Peyer's patch (tissue), 4 donors: ENCODE data around the gene PPM1M. TPM values are rescaled to one million over a fixed set of nuclear protein-coding genes. Genes with fewer than 3 reads are reported as not detected.

ENCODE experiments used
- DNase-seq, 3 donors: peaks; one replicate each; pipeline ENCODE4 v3.0.0-alpha.2; 2017 to 2019
- H3K27ac ChIP-seq, 4 donors: fragments of 200-600 bp; sonication (generic); one replicate each; pipeline ENCODE4 v1.5.1; 2016 to 2019
- H3K27me3 ChIP-seq, 2 donors: fragments of 200-600 bp; sonication (generic); one replicate each; pipeline ENCODE4 v1.5.1; 2019
- H3K36me3 ChIP-seq, 3 donors: fragments of 200-600 bp; sonication (generic); one replicate each; pipeline ENCODE4 v1.5.1; 2016 to 2019
- H3K4me1 ChIP-seq, 4 donors: fragments of 200-600 bp; sonication (generic); one replicate each; pipeline ENCODE4 v1.5.1; 2016 to 2019
- H3K4me3 ChIP-seq, 4 donors: fragments of 200-600 bp; sonication (generic); 1 replicate in 3 of 4; 2 replicates in 1 of 4; pipeline ENCODE4 v1.5.1; 2016 to 2019; ENCODE audit warnings: mild to moderate bottlenecking in 1 of 4
- H3K9me3 ChIP-seq, 4 donors: fragments of 200-600 bp; sonication (generic); one replicate each; pipeline ENCODE4 v1.5.1; 2016 to 2019; ENCODE audit warnings: mild to moderate bottlenecking in 1 of 4
- CTCF ChIP-seq, 6 experiments: fragments of 450-650 bp in 4 of 6; fragments of 200-600 bp in 2 of 6; sonication (generic) in 1 of 6; IDR thresholded peaks; one replicate each; pipeline ENCODE4 v1.5.1; 2017 to 2019; ENCODE audit warnings: antibody characterized with exemption in 6 of 6, mild to moderate bottlenecking in 3 of 6, moderate library complexity in 1 of 6
- POLR2A ChIP-seq, 2 donors: fragments of 450-650 bp; IDR thresholded peaks; one replicate each; pipeline ENCODE4 v1.5.1; 2017; ENCODE audit warnings: antibody characterized with exemption in 2 of 2, mild to moderate bottlenecking in 2 of 2, moderate library complexity in 2 of 2
- total RNA-seq, 4 donors: library from RNA; depleted of rRNA; stranded (reverse); fragments of >200 nt; gene quantifications; one replicate each; pipeline ENCODE4 v1.1.0, GENCODE V29; 2016

Gene PPM1M
- total RNA-seq, 4 donors from 2014 or later = 4.0 to 32.2 (median 6.7) TPM

- Histone ChIP-seq H3K9me3 (no peaks in the 10 kb centered on the region), H3K36me3 (peaks cover 0 to 100% (median 3%) of the 10 kb centered on the region in 3 donors), H3K4me3 (no peak overlapping the region), H3K4me1 (no peaks in the 10 kb centered on the region), H3K27me3 (no peaks in the 10 kb centered on the region), H3K27ac (no peak overlapping the region)
- no peak for DNase-seq
- TF ChIP-seq CTCF (IDR thresholded peaks at IDR 0.05) (no peak), POLR2A (IDR thresholded peaks at IDR 0.05) (no peak)
These were observed 35.0 kb upstream of the PPM1M start for GRCh38 chr3:52210550-52211046.

GRCh38 chr3:52211268-52211891 is 34.2 kb upstream of the PPM1M start:
- Histone ChIP-seq H3K27ac (no peak overlapping the region), H3K27me3 (no peaks in the 10 kb centered on the region), H3K4me1 (peaks cover 0 to 5% (median 1%) of the 10 kb centered on the region in 4 donors), H3K36me3 (peaks cover 0 to 95% (median 3%) of the 10 kb centered on the region in 3 donors), H3K9me3 (no peaks in the 10 kb centered on the region), H3K4me3 (no peak overlapping the region)
- TF ChIP-seq CTCF (IDR thresholded peaks at IDR 0.05) (no peak), POLR2A (IDR thresholded peaks at IDR 0.05) (no peak)
- no peak for DNase-seq

- H3K27ac ChIP-seq = no peak overlapping the region
- TF ChIP-seq CTCF (IDR thresholded peaks at IDR 0.05) (no peak), POLR2A (IDR thresholded peaks at IDR 0.05) (no peak)
- H3K4me3 ChIP-seq = no peak overlapping the region
- H3K4me1 ChIP-seq = peaks cover 7 to 21% (median 14%) of the 10 kb centered on the region in 4 donors
- DNase-seq = no peak
- no peaks in the 10 kb centered on the region for H3K27me3 ChIP-seq
- peaks cover 0 to 79% (median 3%) of the 10 kb centered on the region in 3 donors for H3K36me3 ChIP-seq
- no peaks in the 10 kb centered on the region for H3K9me3 ChIP-seq
These were observed 32.6 kb upstream of the PPM1M start for GRCh38 chr3:52213005-52213404.

GRCh38 chr3:52213901-52214300 is 31.7 kb upstream of the PPM1M start:
- DNase-seq = no peak

GRCh38 chr3:52215351-52215750 is 30.2 kb upstream of the PPM1M start:
- H3K4me3 ChIP-seq = no peak overlapping the region
- DNase-seq = peak in 1 of 3 donors; percentile 39
- no peaks in the 10 kb centered on the region for H3K27me3 ChIP-seq
- peaks cover 0 to 55% (median 3%) of the 10 kb centered on the region in 3 donors for H3K36me3 ChIP-seq
- H3K27ac ChIP-seq = peak overlapping the region in 1 of 4 donors; percentile 91
- no peaks in the 10 kb centered on the region for H3K9me3 ChIP-seq
- H3K4me1 ChIP-seq = peaks cover 12 to 39% (median 24%) of the 10 kb centered on the region in 4 donors
- TF ChIP-seq CTCF (IDR thresholded peaks at IDR 0.05) = no peak
- TF ChIP-seq POLR2A (IDR thresholded peaks at IDR 0.05) = no peak

More at GRCh38 chr3:52213901-52214300, 31.7 kb upstream of the PPM1M start:
- Histone ChIP-seq H3K36me3 (peaks cover 0 to 70% (median 3%) of the 10 kb centered on the region in 3 donors), H3K4me3 (no peak overlapping the region), H3K4me1 (peaks cover 12 to 30% (median 22%) of the 10 kb centered on the region in 4 donors), H3K27me3 (no peaks in the 10 kb centered on the region), H3K9me3 (no peaks in the 10 kb centered on the region), H3K27ac (no peak overlapping the region)
- TF ChIP-seq CTCF (IDR thresholded peaks at IDR 0.05) = no peak
- TF ChIP-seq POLR2A (IDR thresholded peaks at IDR 0.05) = no peak
